ENCODE measurements around the gene KDM4B. TPM values are rescaled to one million over a fixed set of nuclear protein-coding genes. Genes with fewer than 3 reads are reported as not detected.

KDM4B gene
- total RNA-seq, 1 experiment from 2014 or later: 43.7 TPM

DNA sequence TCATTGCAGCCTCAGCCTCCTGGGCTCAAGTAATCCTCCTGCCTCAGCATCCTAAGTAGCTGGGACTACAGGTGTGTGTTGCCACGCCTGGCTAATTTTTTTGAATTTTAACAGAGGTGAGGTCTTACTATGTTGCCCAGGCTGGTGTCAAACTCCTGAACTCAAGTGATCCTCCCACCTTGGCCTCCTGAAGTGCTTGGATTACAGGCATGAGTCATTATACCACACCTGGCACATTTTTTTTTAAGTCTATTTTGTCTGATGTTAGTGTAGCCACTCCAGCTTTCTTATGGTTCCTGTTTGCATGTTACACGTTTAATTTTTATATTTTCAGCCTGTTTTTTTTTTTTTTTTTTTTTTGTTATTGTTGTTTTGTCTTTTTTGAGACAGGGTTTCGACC lies 24.8 kb downstream of the KDM4B start:
- Histone ChIP-seq H3K18ac (ENCODE audit: insufficient read length, low read depth, low read length) (no peak overlapping the region), H3K23ac (ENCODE audit: insufficient read length, low read depth, low read length) (no peak overlapping the region), H3K9me3 (ENCODE audit: control insufficient read depth, low read depth, low read length) (no peaks in the 10 kb centered on the region), H3T11ph (ENCODE audit: low read length) (no peak overlapping the region), H3K4me1 (ENCODE audit: insufficient read depth, low read length) (peaks cover under 1% of the 10 kb centered on the region; the same call in 1 of the 2 replicates), H3K56ac (ENCODE audit: insufficient read length, low read depth, low read length) (no peak overlapping the region), H2AFZ (ENCODE audit: low read length) (no peak overlapping the region), H3K14ac (ENCODE audit: insufficient read depth, low read length) (no peak overlapping the region), H3K27ac (ENCODE audit: insufficient read length, low read depth, low read length) (no peak overlapping the region), H2BK120ac (ENCODE audit: low read depth, low read length, poor library complexity, severe bottlenecking) (no peak overlapping the region), H4K91ac (ENCODE audit: insufficient read length, low read depth, low read length) (no peak overlapping the region), H2BK15ac (ENCODE audit: low read depth, low read length) (no peak overlapping the region), H2BK12ac (ENCODE audit: insufficient read length, low read depth, low read length) (no peak overlapping the region), H3K4me2 (ENCODE audit: insufficient read depth, insufficient read length, low read length) (no peak overlapping the region), H3K79me1 (ENCODE audit: insufficient read depth, low read depth, low read length, poor library complexity, severe bottlenecking) (no peaks in the 10 kb centered on the region), H2BK5ac (ENCODE audit: insufficient read length, low read length) (no peak overlapping the region), H4K8ac (replicated peaks; ENCODE audit: insufficient read length, low read depth, low read length) (no peak overlapping the region), H4K20me1 (ENCODE audit: control insufficient read depth, insufficient read depth, insufficient read length) (no peaks in the 10 kb centered on the region), H3K79me2 (ENCODE audit: insufficient read depth, low read length) (peaks cover 6% of the 10 kb centered on the region; the same call in 1 of the 2 replicates), H4K5ac (ENCODE audit: insufficient read length, low read depth, low read length) (no peak overlapping the region), H3K4ac (ENCODE audit: low read depth, low read length) (no peak overlapping the region), H3K9ac (ENCODE audit: extremely low read depth, insufficient read length, low read length) (no peak overlapping the region), H3K23me2 (ENCODE audit: insufficient read length, low read depth, low read length, poor library complexity, severe bottlenecking) (no peaks in the 10 kb centered on the region), H2BK20ac (ENCODE audit: low read depth, low read length, poor library complexity, severe bottlenecking) (no peak overlapping the region), H3K27me3 (ENCODE audit: insufficient read depth, low read length) (no peaks in the 10 kb centered on the region), H2AK5ac (ENCODE audit: insufficient read length, low read length) (no peak overlapping the region)
- Mint-ChIP-seq H3K36me3 (ENCODE audit: insufficient read depth in 1 of 3, low read depth in 3 of 3) (peaks cover 0 to 9% (median 7%) of the 10 kb centered on the region in 3 experiments; a peak in 4 of 7 replicates), H3K9me3 (no peaks in the 10 kb centered on the region), H3K4me1 (peaks cover 10 to 19% of the 10 kb centered on the region in 2 experiments), H3K27ac (peak overlapping the region in 1 of 3 experiments; percentile 62; a peak in 1 of 7 replicates), H3K4me3 (no peak overlapping the region), H3K27me3 (ENCODE audit: low read depth) (no peaks in the 10 kb centered on the region)
- no CpG with 5 or more reads among the region's 3 CpGs for WGBS (ENCODE audit: extremely low coverage, insufficient read length, low lambda C conversion rate)
- no peak for DNase-seq
- TF ChIP-seq, protein P1, sequence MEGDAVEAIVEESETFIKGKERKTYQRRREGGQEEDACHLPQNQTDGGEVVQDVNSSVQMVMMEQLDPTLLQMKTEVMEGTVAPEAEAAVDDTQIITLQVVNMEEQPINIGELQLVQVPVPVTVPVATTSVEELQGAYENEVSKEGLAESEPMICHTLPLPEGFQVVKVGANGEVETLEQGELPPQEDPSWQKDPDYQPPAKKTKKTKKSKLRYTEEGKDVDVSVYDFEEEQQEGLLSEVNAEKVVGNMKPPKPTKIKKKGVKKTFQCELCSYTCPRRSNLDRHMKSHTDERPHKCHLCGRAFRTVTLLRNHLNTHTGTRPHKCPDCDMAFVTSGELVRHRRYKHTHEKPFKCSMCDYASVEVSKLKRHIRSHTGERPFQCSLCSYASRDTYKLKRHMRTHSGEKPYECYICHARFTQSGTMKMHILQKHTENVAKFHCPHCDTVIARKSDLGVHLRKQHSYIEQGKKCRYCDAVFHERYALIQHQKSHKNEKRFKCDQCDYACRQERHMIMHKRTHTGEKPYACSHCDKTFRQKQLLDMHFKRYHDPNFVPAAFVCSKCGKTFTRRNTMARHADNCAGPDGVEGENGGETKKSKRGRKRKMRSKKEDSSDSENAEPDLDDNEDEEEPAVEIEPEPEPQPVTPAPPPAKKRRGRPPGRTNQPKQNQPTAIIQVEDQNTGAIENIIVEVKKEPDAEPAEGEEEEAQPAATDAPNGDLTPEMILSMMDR (conservative IDR thresholded peaks at IDR 0.05): no peak
